Measurements from ENCODE around the gene PLA2G2F. TPM values are rescaled to one million over a fixed set of nuclear protein-coding genes. Genes with fewer than 3 reads are reported as not detected.

PLA2G2F gene
- total and polyA plus RNA-seq, 9 of the 15 experiments (the other 6 are each of a cell fraction or from before 2014, with no cell fraction given): not detected

- TF ChIP-seq GMEB1 (CRISPR knock-in tag; IDR thresholded peaks at IDR 0.05) (no peak), SAFB2 (IDR thresholded peaks at IDR 0.05; ENCODE audit: borderline replicate concordance, low read depth, low read length, severe bottlenecking) (no peak), ILK (tag; IDR thresholded peaks at IDR 0.05; ENCODE audit: borderline replicate concordance, low read depth) (no peak), MYBL2 (IDR thresholded peaks at IDR 0.05; ENCODE audit: low read depth) (no peak), MYBL2 (CRISPR knock-in tag; IDR thresholded peaks at IDR 0.05; ENCODE audit: borderline replicate concordance) (no peak), ZNF143 (CRISPR knock-in tag; IDR thresholded peaks at IDR 0.05) (0 out of 2 replicates have a peak, but pooled peaks have one; percentile 28), AFF4 (CRISPR knock-in tag; IDR thresholded peaks at IDR 0.05) (no peak), ZFP30 (CRISPR knock-in tag; IDR thresholded peaks at IDR 0.05; ENCODE audit: borderline replicate concordance) (no peak), ZNF41 (CRISPR knock-in tag; conservative IDR thresholded peaks at IDR 0.05) (no peak), ZNF699 (CRISPR knock-in tag; IDR thresholded peaks at IDR 0.05; ENCODE audit: insufficient replicate concordance) (no peak), FOXJ3 (CRISPR knock-in tag; IDR thresholded peaks at IDR 0.05) (no peak), TRIM24 (IDR thresholded peaks at IDR 0.05) (no peak), ZC3H11A (IDR thresholded peaks at IDR 0.05; ENCODE audit: low read depth, low read length) (no peak), TCF15 (CRISPR knock-in tag; IDR thresholded peaks at IDR 0.05) (no peak), CHCHD3 (CRISPR knock-in tag; IDR thresholded peaks at IDR 0.05) (no peak), ETV5 (CRISPR knock-in tag; IDR thresholded peaks at IDR 0.05; ENCODE audit: low read depth) (no peak), ADNP (tag; IDR thresholded peaks at IDR 0.05) (peak; percentile 91), MIER1 (IDR thresholded peaks at IDR 0.05; ENCODE audit: low read depth) (no peak), ZFP36 (IDR thresholded peaks at IDR 0.05; ENCODE audit: low read depth, low read length, partially characterized antibody) (peak; percentile 85), RHOXF2B (CRISPR knock-in tag; conservative IDR thresholded peaks at IDR 0.05) (no peak), KDM1A (IDR thresholded peaks at IDR 0.05) (peak; percentile 77 to 87), CBX1 (IDR thresholded peaks at IDR 0.05; ENCODE audit: low read depth) (peak; percentile 93; the same call in 1 of the 2 replicates), SRSF1 (IDR thresholded peaks at IDR 0.05; ENCODE audit: low read depth, low read length) (no peak), HMG20A (CRISPR knock-in tag; conservative IDR thresholded peaks at IDR 0.05) (no peak), ZKSCAN1 (IDR thresholded peaks at IDR 0.05; ENCODE audit: low read depth, low read length) (no peak)
Observed at GRCh38 chr1:20169932-20170331, 30.8 kb downstream of the PLA2G2F start (continued).

Data from K562 (cell line).